Renal cortex interstitium (tissue), 11 donors: Measurements from ENCODE around the gene NCAPH2. TPM values are rescaled to one million over a fixed set of nuclear protein-coding genes. Genes with fewer than 3 reads are reported as not detected.
"Not testable (repeated sequence)": the region's sequence is repeated elsewhere in the genome, so short reads cannot be mapped to it uniquely, and the experiment has no call there.

Experiments
- DNase-seq, 11 donors: peaks; one replicate each; pipeline ENCODE4 v3.0.0-alpha.2; 2013; ENCODE audit warnings: low read depth in 9 of 11, low spot score in 4 of 11; ENCODE audit errors: extremely low read depth in 1 of 11
- polyA plus RNA-seq, 3 donors: library from polyadenylated mRNA; unstranded; fragments of 120-200 nt; gene quantifications; one replicate each; pipeline ENCODE4 v1.2.1, GENCODE V29; 2013; ENCODE audit not compliant: insufficient read length in 3 of 3

NCAPH2 gene
- polyA plus RNA-seq, 3 donors: 39.6 to 53.9 (median 50.3) TPM

DNA sequence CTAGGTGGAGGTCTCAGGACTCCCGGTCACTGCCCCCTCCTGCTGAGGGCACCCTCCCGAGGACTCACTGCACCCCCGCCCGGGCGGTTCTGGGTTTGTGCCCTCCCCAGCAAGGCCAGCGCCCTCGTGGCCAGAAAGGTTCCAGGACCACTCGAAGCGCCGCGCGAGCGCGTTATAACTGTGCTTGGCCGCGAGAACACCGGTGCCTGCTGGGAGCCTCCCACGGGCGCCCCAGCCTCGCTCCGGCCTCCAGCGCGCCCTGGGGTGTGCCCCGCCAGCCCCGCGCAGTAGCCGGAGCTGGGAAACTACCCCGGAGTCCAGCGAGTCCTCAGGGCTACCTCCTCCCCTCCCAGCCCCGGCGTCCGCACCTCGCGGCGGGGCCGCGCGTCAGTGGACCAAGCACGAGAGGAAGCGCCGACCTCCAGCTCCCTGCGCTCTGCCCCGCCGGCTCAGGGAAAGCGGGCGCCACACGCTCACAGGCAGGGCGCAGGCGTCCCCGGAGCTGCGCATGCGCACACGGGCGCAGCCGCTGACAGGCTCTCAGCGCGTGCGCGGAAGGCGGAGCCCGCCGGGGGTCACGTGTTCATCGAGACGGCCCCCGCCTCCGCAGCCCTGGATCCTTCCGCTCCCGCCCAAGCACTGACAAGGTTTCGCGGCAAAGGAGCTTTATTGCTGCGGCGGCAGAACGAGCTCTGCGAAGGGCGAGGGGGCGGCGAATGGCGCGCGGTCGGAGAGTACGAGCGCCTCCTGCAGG is 17.3 kb downstream of the NCAPH2 start, which contains the start of gene SCO2:
SCO2 (minus strand) TSS at position 495 of the 754 bp plus-strand sequence. CDS start 1,187 bp downstream, outside the sequence.
- peak; percentile 94 to 99 (median 95) for DNase-seq

DNA sequence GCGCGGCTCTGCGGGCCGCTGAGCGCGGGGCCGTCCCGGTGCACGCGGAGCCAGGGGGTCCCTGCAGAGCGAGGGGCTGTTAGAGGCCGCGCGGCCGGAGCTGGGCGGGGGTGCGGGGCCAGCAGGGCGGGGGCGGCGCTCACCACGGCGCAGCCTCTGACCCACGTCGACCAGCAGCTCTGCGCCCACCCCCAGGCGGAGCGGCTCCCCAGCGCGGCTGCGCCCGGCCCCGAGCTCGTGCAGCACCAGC is 17.8 kb downstream of the NCAPH2 start:
- no peak for DNase-seq

DNA sequence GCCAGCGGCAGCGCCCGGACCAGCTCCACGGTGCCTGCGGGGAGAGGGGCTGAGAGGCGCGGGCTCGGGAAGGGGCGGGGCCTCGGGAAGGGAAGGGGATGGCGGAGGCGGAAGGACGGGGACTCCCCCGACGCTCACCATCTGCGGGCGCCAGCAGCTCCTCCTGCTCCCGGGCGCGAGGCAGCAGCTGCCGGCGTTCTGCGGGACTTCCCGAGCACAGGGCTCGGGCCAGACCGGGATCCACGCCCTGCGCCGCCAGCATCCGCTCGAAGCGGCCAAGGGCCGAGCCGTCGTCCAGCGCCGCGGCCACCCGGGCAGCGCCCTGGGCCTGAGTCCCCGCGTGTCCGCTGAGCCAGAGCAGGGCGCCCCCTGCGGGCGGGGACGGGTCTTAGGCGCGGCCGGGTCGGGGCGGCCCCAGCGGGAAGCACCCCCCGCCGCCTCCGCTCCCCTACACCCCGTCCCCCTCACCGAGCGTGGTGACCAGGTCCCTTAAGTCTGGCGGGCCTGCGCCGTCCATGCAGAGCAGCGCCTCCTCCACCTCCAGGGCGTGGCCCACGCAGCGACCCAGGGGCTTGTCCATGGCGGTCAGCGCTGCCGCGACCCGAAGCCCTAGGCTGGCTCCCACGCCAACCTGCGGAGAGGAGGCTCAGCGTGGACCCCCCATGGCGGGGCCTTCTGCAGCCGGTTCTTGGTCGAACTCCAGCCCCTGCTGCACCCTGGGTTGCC is 18.2 kb downstream of the NCAPH2 start:
- peak in 6 of 11 donors; percentile 43 to 67 (median 64) for DNase-seq

DNA sequence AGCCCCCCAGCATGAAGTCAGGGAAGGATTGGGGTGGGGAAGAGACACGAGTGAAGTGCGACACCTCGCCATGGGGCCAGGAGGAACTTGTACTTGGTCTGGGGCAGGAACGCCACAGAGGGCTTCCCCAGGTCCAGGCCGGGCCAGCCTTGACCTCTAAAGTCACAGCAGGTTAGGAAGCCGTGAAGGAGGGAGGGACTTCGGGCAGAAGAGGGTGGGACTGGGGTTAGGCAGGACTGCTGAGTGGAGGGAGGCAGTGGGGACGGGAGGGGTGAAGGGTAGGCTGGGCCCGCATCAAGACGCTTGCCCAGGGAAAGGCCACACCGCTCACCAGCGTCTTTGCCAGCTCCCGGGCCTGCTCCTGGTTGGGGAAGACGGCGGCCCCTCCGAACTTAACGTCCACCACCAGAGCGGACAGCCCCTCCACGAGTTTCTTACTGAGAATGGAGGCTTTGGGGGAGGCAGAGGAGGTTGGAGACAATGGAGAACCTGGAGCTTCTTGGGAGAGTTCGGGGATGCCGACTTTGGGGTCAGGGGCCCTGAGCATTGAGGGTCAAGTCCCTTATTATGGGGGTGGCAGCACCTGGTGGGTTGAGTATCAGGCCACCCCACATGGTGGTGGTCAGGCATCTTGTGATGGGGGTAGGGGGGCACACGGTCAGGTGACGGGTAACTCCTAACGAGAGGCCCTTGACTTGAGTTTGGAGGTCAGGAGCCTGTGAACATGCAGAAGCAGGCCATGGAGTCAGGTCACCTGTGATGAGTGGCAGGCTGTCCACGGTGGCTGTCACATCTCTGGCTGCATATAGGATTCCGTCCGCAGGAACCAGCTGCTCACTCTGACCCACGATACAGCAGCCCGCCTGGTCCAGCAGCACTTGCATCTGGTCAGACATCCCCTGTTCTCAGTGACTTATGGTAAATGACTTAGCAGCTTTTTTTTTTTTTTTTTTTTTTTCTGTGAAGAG is 19.1 kb downstream of the NCAPH2 start:
- no peak for DNase-seq

DNA sequence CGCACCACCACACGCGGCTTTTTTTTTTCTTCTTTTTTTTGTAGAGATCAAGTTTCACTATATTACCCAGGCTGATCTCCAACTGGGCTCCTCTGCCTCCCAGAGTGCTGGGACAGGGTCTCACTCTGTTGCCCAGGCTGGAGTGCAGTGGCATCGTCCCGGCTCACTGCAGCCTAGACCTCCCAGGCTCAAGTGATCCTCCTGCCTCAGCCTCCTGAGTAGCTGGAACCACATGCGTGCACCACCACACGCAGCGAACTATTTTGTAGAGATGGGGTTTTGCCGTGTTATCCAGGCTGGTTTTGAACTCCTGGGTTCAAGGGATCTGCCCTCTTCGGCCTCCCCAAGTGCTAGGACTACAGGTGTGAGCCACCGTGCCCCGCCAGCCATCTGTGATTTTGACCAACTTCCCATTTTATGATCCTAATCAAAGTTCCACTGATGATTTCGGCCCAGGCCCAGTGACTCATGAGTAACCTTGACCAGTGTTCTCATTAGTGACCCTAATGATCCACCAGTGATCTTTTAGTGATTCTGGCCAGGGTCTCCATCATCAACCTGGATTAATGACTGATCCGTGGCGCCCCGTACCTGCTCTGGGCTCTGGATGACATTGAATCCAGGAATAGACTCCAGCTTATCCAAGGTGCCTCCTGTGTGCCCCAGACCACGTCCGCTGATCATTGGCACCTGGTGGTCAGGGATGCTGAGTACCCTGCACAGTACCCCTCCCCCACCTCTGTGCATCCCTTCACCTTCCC is 20.1 kb downstream of the NCAPH2 start:
- no peak for DNase-seq

DNA sequence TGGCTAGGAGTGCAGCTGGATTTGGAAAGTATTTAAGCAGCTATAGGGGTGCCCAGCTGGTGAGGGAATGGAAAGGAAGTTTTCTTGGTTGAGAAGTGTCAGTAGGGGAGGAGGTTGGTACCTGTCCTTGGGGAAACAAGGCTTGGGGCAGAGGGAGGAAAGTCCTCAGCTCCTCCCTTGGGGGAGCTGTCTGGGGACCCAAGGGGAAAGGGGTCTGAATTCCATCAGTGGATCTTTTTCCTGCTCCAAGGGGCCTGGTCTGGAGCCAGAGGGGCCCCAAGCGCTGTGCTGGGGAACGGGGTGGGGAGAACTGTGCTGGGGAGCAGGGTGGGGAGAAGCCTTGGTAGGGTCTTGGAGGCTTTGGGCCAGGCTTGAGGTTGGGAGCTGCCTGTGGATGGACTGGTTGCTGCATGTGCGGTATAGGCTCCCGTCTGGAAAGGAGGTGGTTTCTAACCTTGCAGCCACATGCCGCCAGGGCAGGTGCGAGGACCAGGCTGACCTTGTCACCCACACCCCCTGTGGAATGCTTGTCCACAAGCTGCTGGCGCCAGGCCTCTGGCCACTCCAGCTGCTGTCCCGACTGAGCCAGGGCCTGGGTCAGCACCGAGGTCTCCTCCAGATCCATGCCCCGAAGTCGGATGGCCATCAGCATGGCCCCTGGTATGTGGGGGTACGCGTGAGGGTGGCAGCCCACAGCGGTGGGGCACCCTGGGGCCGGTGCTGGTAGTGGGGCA is 20.8 kb downstream of the NCAPH2 start:
- no peak for DNase-seq

DNA sequence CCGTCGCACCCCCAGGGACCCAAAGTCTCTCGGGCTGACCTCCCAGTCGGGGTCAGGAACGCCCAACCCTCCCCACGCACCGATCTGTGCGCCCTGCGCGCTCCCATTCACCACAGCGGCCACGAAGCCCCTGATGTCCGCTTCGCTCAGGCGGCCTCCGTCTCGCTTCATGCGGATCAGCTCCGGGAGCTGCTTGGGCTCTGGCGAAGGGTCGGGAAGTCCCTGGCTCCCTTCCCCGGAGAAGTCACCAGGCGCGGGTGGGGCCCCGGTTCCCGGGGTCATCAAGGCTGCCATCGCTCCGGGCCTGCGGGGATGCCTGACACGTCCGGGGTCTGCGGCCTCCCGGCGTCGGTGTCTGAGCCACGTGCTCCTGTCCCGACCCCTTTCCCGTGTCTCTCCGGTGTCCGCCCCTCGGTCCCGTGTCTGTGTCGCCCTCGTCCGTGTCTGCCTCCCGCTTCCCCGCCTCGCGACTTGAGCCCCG is 21.4 kb downstream of the NCAPH2 start:
- DNase-seq: no peak

DNA sequence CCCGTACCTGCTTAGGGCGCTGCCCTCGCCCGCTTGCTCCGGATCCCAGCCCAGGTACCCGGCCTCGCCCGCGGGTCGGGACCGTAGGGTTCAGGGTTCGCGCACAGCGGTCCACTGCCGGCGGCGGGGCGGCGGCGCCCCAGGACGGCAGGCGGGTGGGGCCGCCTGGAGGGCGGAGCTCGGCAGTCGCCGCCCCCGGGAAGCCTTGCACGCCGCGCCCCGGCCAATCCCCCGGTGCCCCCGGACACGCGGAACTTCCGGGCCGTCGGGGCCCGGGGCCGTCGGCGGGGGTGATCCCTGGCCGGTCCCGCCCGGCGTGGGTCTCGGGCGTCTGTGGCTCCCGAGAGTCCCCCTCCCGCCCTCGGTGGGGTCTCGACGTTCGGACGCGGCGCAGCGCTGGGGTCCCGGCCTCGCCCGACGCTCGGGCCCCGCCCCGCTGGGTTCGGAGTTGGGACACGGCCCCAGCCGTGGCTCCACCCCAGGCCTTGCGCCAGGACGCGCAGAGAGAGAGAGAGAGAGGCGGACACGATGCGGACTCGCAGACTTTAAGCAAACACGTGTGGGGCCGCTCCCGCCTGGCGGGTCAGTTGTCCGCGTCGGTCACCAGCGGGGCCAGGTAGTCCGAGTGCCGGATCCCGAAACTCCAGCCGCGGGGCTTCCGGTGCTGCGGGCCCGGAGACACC is 22.0 kb downstream of the NCAPH2 start, which contains the start of gene TYMP:
TYMP (minus strand) TSS at position 116 of the 683 bp plus-strand sequence. CDS start 303 bp downstream, outside the sequence.
- no peak for DNase-seq

DNA sequence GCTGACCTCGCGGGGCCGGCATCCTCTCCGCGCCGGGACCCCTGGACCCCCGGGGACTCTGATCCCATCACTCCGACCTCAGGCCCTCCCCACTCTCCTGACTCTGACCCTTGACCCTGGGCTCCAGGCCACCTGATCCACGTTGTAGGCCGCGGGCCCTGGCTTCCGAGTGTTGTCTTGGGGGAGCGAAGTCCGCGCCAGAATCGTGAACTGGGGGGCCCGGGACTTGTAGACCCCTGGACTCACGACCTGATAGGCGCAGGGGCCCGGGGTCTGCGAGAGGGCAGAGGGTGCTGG is 22.5 kb downstream of the NCAPH2 start:
- DNase-seq: no peak

DNA sequence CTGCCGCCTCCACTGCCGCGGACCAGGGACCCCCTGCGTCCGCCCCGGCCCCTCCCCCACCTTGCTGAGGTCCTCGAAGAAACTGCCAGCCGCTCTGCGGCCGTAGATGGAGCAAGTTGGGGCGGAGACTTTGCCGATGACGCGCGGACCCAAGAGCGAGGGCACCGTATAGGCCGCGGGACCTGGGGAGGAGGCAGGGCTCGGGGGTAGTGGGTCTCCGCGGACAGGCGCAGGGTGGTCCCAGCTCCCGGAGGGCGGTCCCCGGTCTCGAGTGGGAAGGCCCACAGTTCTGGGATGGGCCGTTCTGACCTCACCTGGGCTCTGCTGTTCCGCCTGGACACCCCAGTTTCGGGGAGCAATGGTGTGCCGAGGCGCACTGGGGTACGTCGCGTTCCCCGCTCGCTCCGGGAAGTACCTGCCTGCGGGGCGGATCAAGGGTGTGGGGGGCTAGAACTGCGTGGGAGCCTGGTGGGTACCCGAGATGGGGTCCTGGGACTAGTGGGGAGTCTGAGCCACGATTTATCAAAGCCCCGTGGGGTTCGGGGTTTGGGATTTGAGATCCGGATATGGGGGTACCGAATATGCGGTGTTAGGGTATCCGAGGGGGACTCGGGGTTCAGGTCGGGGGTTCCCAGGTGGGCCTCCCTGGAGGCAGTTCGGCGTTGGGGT is 23.0 kb downstream of the NCAPH2 start:
- DNase-seq: no peak

DNA sequence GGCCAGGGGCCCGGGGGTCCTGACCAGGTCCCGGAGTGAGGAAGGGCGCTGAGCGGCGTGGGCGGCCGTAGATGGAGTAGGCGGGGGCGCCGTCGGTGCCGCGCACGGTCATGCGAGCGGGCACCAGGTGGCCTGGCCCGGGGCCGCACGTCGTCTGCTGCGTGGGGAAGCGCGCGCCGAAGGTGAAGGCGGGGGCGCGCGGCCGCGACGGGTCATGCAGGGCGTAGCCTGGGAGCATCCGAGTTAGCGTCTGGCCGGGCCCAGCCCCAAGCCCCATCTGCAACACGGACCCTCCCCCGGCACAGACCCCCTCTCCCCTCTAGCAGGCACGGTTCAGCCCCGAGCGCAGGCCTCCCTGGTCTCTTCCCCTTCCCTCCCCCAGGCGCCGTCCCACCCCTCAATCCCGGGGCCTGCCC is 23.5 kb downstream of the NCAPH2 start:
- no peak for DNase-seq

DNA sequence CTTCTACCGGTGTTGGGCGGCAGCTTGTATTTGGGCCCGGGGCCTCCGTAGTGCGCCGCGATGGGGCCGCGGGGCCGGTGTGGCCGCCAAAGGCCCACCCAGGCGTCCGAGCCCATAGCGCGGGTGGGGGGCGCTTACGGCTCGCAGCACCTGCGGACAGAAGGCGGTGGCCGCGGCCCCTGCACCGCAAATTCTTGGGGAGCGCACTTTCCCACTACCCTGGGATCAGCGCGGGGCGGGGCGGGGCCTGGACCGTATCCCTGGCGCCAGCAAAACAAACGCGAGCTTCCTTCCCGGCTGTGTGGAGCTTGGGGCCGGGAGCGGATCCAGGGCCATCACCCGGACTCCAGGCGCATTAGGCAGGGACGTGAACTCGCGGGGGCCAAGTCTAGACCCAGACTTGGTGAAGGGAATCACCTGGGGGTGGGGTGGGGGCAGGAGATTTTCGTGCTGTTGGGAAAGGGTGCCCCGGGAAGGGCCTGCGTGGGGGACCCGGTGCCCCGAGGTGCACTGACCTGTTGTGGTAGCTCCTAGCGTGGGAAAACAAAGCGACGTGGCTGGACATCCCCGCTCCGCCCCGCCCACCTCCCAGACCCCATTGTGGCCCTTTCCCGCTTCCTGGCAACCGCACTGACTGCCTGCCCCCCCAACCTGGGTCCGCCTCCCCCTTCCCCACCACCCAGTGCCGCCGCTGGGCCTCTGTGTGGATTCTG is 24.1 kb downstream of the NCAPH2 start:
- DNase-seq: no peak

DNA sequence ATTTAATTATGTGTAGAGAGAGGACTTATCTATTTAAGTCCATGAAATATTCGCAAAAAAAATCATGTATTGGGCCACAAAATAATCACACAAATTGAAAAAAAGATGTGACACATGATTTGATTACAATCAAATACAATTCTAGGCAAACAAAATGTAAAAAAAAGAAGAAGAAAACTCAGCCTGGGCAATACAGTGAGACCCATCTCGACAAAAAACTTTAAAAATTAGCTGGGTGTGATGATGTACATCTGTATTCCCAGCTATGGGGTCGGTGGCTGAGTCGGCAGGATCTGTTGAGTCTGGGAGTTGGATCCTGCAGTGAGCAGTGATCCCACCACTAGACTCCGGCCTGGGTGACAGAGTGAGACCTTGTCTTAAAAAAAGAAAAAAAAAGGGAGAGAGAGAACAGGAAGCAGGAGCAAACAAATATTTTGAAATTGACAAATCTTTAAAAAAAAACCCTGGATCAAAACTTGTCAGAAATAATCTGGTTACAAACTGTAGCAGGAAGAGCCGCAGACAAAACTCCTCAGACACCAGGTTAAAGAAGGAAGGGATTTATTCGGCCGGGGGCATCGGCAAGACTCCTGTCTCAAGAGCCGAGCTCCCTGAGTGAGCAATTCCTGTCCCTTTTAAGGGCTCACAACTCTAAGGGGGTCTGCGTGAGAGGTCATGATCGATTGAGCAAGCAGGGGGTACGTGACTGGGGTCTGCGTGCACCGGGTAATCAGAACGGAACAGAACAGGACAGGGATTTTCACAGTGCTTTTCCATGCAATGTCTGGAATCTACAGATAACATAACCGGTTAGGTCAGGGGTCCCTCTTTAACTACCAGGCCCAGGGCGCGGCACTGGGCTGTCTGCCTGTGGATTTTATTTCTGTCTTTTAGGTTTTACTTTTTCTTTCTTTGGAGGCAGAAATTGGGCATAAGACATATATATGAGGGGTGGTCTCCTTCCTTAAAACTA is 25.1 kb downstream of the NCAPH2 start:
- no peak for DNase-seq

DNA sequence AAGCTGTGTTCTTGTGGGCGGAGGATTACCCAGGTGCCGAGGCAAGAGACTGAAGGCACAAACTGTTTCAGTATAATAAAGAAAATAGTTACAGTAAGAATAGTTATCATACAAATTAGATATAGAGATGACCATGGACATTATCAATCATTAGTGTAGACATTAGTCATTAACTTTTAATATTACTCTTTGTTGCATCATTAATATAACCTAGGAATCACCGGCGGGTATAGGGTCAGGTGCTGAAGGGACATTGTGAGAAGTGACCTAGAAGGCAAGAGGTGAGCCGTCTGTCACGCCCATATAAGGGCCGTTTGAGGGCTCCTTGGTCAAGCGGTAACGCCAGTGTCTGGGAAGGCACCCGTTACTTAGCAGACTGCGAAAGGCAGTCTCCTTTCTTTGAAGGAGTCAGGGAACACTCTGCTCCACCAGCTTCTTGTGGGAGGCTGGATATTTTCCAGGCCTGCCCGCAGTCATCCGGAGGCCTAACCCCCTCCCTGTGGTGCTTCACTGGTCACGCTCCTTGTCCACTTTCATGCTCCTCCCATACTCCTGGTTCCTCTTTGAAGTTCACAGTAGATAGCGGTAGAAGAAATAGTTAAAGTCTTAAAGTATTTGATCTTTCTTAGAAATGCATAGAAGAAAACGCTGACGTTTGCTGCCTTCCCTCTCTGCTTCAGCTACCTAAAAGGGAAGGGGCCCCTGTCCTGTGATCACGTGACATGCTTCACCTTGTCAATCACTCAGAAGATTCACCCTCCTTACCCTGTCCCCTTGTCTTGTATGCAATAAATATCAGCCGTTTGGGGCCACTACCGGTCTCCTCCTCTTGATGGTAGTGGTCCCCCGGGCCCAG is 26.1 kb downstream of the NCAPH2 start:
- DNase-seq: not testable (repeated sequence)
